Rectal smooth muscle tissue (tissue), 1 donor: ENCODE data around the gene TLE6.
"Not testable (repeated sequence)": the region's sequence is repeated elsewhere in the genome, so short reads cannot be mapped to it uniquely, and the experiment has no call there.

ENCODE experiments used
- H3K27ac ChIP-seq: one replicate; pipeline ENCODE4 v1.7.0; 2013; ENCODE audit warnings: low read depth, low read length, inconsistent platforms
- H3K27me3 ChIP-seq: one replicate; pipeline ENCODE4 v1.7.0; 2013; ENCODE audit warnings: low read length; ENCODE audit not compliant: control insufficient read depth, insufficient read depth
- H3K36me3 ChIP-seq: one replicate; pipeline ENCODE4 v1.7.0; 2013; ENCODE audit warnings: low read length; ENCODE audit not compliant: control insufficient read depth, insufficient read depth
- H3K4me1 ChIP-seq: one replicate; pipeline ENCODE4 v1.7.0; 2013; ENCODE audit warnings: low read length; ENCODE audit not compliant: control insufficient read depth, insufficient read depth
- H3K4me3 ChIP-seq: one replicate; pipeline ENCODE4 v1.7.0; 2013; ENCODE audit warnings: low read length
- H3K9ac ChIP-seq: one replicate; pipeline ENCODE4 v1.7.0; 2013; ENCODE audit warnings: low read length

TLE6 gene

DNA sequence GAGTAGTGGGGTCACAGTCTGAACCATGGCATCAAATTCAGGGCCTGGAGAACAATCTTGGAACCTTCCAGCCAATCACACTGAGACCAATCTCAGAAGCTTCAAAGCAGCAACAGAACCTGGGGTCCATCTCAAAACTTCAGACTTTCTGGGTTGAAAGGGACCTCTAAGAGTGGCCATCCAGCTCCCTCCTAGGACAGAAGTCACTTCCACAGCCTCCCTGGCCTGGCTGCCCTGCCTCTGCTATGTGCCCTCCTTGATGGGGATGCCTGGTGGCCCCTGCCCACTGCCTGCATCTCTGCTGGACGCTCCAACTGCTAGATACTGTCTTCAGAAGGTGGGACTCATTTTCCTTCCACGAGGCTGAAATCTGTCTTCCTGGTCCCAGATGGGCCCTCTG lies 49.9 kb downstream of the TLE6 start:
- H3K27me3 ChIP-seq: no peaks in the 10 kb centered on the region
- no peaks in the 10 kb centered on the region for H3K4me1 ChIP-seq
- no peaks in the 10 kb centered on the region for H3K36me3 ChIP-seq
- H3K4me3 ChIP-seq: no peak overlapping the region
- no peak overlapping the region for H3K9ac ChIP-seq
- no peak overlapping the region for H3K27ac ChIP-seq

DNA sequence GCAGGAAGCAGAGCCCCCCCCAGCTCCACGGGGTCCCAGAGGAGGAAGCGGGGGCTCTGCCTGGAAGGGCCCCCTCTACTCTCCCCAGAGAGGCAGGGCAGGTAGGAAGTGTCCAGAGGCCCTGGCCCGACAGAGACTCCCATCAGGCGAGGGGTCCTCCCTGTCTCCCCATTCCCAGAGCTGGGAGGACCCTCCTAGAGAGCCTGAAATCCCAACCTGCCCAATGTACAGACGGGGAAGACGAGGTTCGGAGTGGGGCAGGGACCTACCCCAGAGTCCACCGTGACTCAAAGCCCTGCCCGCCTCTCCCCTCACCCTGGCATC lies 50.6 kb downstream of the TLE6 start:
- Histone ChIP-seq H3K4me1 (no peaks in the 10 kb centered on the region), H3K27ac (no peak overlapping the region), H3K9ac (no peak overlapping the region), H3K27me3 (no peaks in the 10 kb centered on the region), H3K36me3 (no peaks in the 10 kb centered on the region), H3K4me3 (peak overlapping the region; percentile 54)

DNA sequence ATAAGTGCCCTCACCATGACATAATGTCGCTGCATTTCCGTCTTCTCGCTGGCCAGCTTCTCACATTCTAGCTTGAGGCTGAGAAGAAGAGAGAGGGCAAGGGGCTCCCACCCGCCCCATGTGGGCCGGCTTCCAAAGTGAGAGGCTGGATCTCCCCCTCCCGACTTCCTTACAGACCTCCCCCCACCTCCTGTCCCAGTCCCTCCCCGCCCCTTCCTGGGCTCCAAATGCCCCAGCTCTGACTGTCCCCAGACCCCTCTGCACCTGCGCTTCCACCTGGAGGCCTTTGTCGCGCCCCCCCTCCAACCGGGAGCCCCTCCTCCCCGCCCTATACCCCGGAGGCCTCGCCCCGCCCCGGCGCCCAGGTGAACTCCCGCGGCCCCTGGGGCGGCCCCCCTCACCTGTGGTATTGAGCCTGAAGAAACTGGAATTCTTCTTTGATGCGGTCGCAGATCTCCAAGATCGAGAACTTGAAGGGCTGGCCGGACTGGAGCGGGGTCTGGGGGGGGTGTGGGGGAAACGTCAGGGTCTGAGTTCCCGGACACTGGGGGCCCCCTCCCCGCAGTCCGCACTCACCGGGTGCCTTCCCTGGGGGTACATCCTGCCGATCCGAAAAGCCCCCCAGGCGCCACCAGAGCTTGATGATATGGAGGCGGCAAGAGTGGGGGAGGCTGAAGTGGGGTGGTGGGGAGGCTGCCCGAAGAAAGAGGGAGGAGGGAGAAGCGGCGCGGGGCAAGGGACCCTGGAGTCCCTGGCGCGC lies 51.1 kb downstream of the TLE6 start:
- peak overlapping the region; percentile 54 for H3K4me3 ChIP-seq
- H3K9ac ChIP-seq: no peak overlapping the region
- H3K36me3 ChIP-seq: no peaks in the 10 kb centered on the region
- no peaks in the 10 kb centered on the region for H3K27me3 ChIP-seq
- H3K27ac ChIP-seq: peak overlapping the region; percentile 40
- no peaks in the 10 kb centered on the region for H3K4me1 ChIP-seq

DNA sequence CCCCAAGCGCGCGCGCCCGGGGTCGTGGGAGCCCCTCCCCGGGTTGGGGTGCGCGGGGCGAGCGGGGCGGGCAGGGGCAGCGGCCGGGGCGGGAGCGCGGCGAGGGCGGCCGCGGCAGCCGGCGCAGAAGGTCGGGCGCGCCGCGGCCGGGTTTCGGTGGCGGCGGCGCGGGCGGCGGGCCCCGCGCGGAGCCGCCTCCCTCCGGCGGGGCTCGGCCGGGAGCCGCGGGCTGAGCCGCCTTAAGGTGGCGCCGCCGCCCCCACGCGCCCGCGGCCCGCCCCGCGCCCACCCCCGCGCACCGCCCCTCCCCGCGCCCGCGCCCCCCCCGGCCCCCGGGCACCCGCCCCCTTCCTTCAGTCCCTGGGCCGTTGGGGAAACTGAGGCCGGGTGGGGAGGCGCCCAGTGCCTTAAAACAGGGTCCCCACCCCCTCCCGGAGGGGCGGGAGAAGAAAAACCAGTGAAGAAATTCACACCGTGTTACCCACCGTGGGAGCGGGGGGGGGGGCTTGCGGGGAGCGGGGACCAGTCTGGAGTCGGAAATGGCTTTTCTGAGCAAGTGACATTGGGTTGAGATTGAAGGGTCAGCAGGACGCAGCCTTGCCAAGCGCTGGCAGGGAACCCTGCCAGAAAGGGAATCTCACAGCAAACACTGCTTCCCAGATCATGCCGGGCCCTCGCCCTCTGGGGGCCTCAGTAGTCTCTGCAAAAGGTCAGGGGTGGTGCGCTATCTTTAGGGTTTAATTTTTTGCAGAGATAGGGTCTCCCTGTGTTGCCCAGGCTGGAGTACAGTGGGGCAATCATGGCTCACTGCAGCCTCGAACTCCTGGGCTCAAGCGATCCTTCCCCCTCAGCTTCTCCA lies 51.9 kb downstream of the TLE6 start, which contains the start of gene TLE2:
Gene TLE2, minus strand, starts transcription at position 216 of the 859 bp plus-strand sequence. CDS start 376 bp downstream, outside the sequence.
- Histone ChIP-seq H3K9ac (no peak within 1 kb of the TSS), H3K4me3 (peak within 1 kb of the TSS; percentile 54), H3K27ac (peak within 1 kb of the TSS; percentile 40), H3K27me3 (no peaks in the 10 kb centered on the region), H3K36me3 (no peaks in the 10 kb centered on the region), H3K4me1 (no peaks in the 10 kb centered on the region)

DNA sequence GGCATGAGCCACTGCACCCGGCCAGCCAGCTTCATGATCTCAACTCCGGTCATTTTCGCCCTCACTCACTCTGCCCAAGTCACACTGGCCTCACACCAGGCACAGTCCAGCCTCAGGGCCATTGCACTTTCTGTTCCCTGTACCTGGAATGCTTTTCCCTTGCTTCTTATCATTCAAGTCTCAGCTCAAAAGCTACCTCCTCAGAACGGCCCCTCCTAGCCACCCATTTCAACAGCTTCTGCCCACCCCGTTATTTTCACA lies 54.2 kb downstream of the TLE6 start:
- Histone ChIP-seq H3K27me3 (no peaks in the 10 kb centered on the region), H3K4me3 (no peak overlapping the region), H3K4me1 (peaks cover 5% of the 10 kb centered on the region), H3K9ac (no peak overlapping the region), H3K36me3 (no peaks in the 10 kb centered on the region), H3K27ac (no peak overlapping the region)

DNA sequence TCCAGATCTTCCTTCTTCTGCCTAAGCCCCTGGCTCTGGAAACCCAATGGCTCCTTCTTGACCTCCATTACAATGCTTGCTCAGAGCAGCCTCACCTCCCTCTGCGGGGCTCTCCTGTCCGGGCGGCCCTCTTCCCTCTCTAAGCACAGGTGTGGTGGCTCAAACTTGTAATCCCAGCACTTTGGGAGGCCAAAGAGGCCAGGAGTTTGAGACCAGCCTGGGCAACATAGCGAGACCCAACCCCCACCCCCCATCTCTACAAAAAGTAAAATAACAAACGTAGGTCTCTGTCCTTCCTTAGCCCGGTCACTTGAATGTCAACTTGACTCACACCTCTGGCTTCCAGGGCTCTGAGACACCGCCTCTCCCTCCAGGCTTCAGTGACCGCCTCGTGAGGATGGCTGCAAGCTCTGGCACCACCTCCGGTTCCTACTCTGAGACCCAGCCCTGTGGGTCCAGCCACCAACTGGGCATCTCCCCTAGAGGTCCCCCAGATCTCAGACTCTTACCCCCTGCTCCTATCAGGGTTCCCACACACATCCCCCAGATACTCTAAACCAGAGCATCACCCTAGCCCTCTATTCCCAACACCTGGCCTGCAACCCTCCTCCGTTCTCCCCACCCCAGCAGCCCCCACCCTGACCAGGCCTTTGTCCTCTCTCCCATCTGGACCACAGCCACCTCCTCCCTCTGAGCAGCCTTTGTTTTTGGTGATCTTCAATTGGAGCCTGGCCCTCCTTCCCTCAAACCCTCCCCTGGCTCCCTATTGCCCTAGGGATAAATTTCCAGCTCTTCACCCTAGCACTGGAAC lies 56.4 kb downstream of the TLE6 start:
- H3K27ac ChIP-seq: no peak overlapping the region
- no peaks in the 10 kb centered on the region for H3K36me3 ChIP-seq
- H3K9ac ChIP-seq: no peak overlapping the region
- no peak overlapping the region for H3K4me3 ChIP-seq
- no peaks in the 10 kb centered on the region for H3K27me3 ChIP-seq
- H3K4me1 ChIP-seq: peaks cover 5% of the 10 kb centered on the region

DNA sequence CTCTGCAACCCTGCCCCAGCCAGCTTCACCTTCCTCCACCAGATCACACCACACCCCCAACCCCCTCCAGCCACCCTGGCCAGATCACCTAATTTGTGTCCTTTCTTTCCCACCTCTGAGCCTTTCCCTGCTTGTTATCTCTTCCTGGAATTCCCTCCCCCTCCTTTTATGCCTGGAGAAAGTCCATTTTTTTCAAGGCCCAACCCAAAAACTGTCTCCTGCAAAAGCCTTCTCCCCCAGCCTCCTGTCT lies 57.0 kb downstream of the TLE6 start:
- Histone ChIP-seq H3K27ac (no peak overlapping the region), H3K27me3 (no peaks in the 10 kb centered on the region), H3K36me3 (no peaks in the 10 kb centered on the region), H3K9ac (no peak overlapping the region), H3K4me1 (peaks cover 5% of the 10 kb centered on the region), H3K4me3 (no peak overlapping the region)

DNA sequence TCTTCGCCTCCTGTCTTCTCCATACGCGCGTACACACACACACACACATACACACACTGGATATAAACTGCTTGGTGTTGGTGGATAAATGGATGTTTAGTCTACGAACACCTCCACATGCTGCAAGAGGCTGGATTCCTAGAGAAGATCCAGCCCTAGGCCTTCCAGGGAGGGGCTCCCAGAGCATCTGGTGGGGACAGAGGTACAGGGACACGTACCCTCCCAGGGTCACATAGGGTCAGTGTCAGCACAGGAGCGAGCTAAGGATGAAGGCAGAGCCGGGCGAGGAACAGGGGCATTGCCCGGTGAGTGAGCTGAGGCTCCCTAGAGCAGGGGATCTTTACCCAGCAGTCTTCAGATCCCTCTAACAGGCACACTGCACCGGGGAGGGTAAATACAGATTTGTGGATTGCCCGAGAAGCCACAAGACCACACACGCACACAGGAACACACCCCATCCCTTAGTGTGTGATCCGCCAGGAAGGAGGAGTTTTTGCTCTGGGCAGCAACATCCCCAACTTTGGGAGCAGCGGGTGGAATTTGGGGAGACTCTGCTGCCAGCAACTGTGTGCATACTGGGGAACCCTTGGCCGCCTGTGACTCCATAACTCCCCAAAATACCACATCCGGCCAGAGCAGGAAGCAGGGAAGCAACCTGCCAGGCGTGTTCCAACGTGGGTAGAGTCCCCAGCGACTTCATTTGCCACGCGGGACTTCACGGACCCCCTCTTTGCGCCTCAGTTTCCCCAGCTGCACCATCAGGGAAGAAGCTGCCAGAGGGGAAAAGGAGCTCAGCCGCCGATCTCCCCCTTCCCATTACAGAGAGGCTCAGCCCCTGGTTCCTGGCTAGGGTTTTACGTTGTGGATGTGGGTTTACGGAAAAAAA lies 57.5 kb downstream of the TLE6 start:
- Histone ChIP-seq H3K4me3 (peak overlapping the region; percentile 78), H3K36me3 (no peaks in the 10 kb centered on the region), H3K9ac (peak overlapping the region; percentile 29), H3K27ac (peak overlapping the region; percentile 60), H3K27me3 (no peaks in the 10 kb centered on the region), H3K4me1 (peaks cover 5% of the 10 kb centered on the region)

DNA sequence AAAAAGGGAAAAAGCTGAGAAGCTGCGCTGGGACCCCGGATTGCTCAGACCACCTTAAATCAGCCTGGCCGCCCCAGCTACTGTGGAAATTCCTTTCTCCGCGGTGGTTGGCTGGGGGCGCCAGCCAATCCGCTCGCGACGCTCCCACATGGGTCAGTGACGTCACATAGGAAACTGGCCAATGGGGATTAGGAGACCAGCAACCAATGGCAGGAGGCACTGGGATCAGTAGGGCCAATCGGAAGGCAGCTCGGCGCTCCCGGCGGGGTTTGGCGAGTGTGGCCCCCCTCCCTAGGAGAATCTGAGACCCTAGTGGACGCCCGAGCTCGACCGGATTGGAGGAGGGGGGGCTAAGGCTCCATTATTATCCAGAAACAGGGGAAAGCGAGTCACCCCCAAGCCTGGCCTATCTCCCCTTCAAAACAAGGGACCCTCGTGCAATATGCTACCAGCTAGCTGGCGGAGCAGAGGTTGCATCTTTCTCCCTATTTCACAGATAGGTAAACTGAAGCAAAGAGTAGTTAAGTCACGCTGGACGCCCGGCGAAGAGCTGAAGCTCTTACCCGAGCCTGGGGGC lies 58.3 kb downstream of the TLE6 start:
- H3K4me1 ChIP-seq: peaks cover 5% of the 10 kb centered on the region
- H3K9ac ChIP-seq: peak overlapping the region; percentile 38
- no peaks in the 10 kb centered on the region for H3K27me3 ChIP-seq

DNA sequence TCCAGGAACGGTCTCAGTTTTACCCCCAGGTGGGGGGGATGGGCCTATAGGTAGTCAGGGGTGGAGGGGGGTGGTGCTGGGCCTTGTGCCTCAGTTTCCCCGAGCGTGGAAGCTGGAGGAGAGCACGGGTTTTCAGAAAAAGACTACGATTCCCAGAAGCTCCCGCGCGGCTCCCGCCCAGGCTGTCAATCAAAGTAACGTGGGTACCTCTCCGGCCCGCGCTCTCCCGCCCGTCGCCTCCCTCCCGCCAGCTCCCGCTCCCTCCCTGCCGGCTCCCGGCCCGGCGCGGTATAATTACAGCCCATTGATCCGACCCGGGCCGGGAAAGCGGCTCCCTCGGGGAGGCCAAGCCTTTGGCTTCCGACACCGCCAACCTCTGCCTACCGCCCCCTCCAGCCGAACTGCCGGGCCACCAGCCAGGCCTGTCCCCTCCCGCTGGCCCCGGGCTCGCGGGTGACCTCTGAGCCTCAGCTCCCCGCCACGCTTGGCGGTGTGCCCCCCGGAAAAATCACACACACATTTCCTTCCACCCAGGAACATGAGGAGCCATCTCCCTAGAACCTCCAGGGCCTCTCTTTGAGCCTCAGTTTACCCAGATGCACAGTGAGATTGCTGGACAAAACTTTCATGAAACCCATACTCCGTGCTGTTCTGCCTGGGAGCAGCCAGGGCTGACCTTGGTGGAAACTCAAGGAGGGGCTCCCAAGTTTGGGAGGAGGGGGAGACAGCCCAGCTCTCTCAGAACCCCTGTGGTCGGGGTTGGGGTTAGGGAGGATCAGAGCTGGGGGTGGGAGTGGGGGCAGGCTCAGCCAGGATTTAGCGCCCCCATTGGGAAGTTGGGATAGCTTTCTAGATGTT lies 59.0 kb downstream of the TLE6 start:
- Histone ChIP-seq H3K4me1 (peaks cover 5% of the 10 kb centered on the region), H3K9ac (peak overlapping the region; percentile 38), H3K27ac (peak overlapping the region; percentile 89), H3K27me3 (no peaks in the 10 kb centered on the region), H3K4me3 (peak overlapping the region; percentile 85), H3K36me3 (no peaks in the 10 kb centered on the region)

More for the DNA sequence above, 58.3 kb downstream of the TLE6 start:
- Histone ChIP-seq H3K4me3 (peak overlapping the region; percentile 85), H3K27ac (peak overlapping the region; percentile 89), H3K36me3 (no peaks in the 10 kb centered on the region)

DNA sequence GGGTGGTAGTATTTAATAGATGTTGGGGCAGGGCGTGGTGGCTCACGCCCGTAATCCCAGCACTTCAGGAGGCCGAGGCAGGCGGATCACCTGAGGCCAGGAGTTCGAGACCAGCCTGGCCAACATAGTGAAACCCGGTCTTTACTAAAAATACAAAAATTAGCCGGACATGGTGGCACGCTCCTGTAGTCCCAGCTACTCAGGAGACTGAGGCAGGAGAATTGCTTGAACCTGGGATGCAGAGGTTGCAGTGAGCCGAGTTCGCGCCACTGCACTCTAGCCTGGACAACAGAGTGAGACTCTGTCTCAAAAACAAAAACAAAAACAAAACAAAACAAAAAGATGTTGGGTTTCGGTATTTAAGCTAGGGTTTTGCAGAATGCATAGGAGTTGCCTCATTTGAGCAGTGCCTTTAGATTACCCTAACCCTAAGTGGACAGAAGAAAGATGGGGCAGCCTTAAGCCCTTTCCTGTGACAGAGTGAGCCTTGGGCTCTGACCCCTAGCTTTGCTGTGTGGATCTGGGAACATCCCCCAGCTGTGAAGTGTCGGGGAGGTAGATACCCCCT lies 59.7 kb downstream of the TLE6 start:
- not testable (repeated sequence) for H3K4me3 ChIP-seq, H3K9ac ChIP-seq

More for the DNA sequence above, 59.7 kb downstream of the TLE6 start:
- H3K4me1 ChIP-seq, H3K27me3 ChIP-seq, H3K36me3 ChIP-seq: not testable (repeated sequence)
- H3K27ac ChIP-seq: peak overlapping the region; percentile 89
